GM12891 (cell line): ENCODE data around the gene TNFRSF13B.

Experiments used
- POLR2A ChIP-seq: IDR thresholded peaks from 2 replicates; pipeline ENCODE4 v1.6.1; 2011; ENCODE audit warnings: low read depth, low read length, control low read depth
- POLR2AphosphoS5 ChIP-seq: IDR thresholded peaks from 2 replicates; pipeline ENCODE4 v1.6.1; 2011; ENCODE audit warnings: low read depth, low read length, control low read depth
- SPI1 ChIP-seq: IDR thresholded peaks from 2 replicates; pipeline ENCODE4 v1.6.1; 2011; ENCODE audit warnings: low read depth, low read length, control low read depth
- TAF1 ChIP-seq: IDR thresholded peaks from 2 replicates; pipeline ENCODE4 v1.6.1; 2011; ENCODE audit warnings: low read depth, low read length, control low read depth

DNA sequence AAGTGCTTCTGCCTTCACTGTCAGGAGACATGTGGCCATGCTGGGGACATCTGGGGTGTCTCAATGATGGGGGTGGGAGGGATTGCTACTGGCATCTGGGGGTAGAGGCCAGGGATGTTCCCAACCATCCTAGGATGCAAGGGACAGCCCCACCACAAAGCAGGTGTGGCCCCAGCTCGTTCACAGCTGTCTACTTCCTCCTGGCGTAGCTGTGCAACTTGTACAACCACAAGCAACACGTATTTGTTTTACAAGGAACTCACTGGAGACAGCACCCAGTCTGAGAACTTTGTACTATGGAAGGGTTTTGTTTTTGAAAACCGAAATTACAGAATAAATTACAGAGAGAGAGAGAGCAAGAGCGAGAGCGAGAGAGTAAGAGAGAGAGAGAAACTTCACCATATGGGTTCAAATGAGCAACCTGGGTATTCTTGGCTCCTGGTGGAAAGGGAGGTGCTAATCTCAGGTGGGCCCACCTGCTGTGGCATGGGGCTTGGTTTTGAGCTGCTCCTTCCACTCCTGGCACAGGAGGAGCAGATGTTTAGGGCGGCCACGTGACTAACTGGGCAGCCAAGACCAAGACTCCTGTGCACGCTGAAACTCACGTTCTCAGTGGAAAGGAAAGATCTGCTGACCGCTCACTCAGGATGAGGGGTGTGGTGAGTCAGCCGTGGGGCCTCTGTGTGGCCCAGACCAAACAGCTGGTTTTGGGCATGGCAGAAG lies 17.5 kb upstream of the TNFRSF13B start:
- no peak for TF ChIP-seq POLR2AphosphoS5
- peak; percentile 31; the same call in 1 of the 2 replicates for TF ChIP-seq SPI1
- TF ChIP-seq TAF1: no peak
- TF ChIP-seq POLR2A: no peak
